Panc1 (cell line): ENCODE measurements around the gene MAP3K14.

Experiments used
- CTCF ChIP-seq: fragments of 450-650 bp; IDR thresholded peaks from 2 replicates; pipeline ENCODE4 v1.5.1; 2017; ENCODE audit warnings: mild to moderate bottlenecking
- POLR2AphosphoS5 ChIP-seq: IDR thresholded peaks from 2 replicates; pipeline ENCODE4 v1.6.1; 2012; ENCODE audit warnings: mild to moderate bottlenecking, low read depth, low read length, moderate library complexity

GRCh38 chr17:45301674-45302073 lies 15.1 kb downstream of the MAP3K14 start:
- TF ChIP-seq CTCF, result no peak
- TF ChIP-seq POLR2AphosphoS5, result no peak
